K562 (cell line): Measurements from ENCODE around the gene SHANK1. TPM values are rescaled to one million over a fixed set of nuclear protein-coding genes. Genes with fewer than 3 reads are reported as not detected.

Source experiments
- ATAC-seq: fragments of 200-7000 bp; cut with Tn5 transposase; 3 replicates; pipeline ENCODE4 v1.9.1; 2020; ENCODE audit warnings: moderate library complexity
- BruUV-seq: library from RNA; stranded (reverse); fragments of 400-500 nt; replicated peaks from 2 replicates; lab custom pipeline; 2021; lab: Mats Ljungman, UMichigan
- CTCF ChIA-PET: fragments of 300-600 bp; formaldehyde crosslinking; extraction: SDS; loops from one replicate; lab custom pipeline; 2021; ENCODE audit warnings: low intra/inter-chr PET ratio; lab: Yijun Ruan, JAX
- POLR2A ChIA-PET: fragments of 300-600, 350-650 bp; sonication (Branson Sonifier 250); formaldehyde crosslinking; extraction: SDS; loops from one replicate; lab custom pipeline; 2021; ENCODE audit warnings: antibody characterized with exemption, inconsistent platforms; lab: Yijun Ruan, JAX
- DNase-seq, 4 experiments: peaks; one replicate each; pipeline versions ENCODE4 v3.0.0 to v3.0.0-alpha.2; 2011 to 2018; ENCODE audit warnings: low spot score in 3 of 4, mixed read lengths in 3 of 4; ENCODE audit errors: extremely low read depth in 1 of 4
- FAIRE-seq: peaks from 2 replicates; lab custom pipeline; 2011; peaks lifted over from hg19 to GRCh38; lab: Jason Lieb, UNC
- H2AFZ ChIP-seq: 2 replicates; pipeline ENCODE4 v1.6.0; 2011; ENCODE audit warnings: low read depth, low read length, control low read depth, inconsistent platforms
- H3K27ac ChIP-seq: fragments of 200-600 bp; 3 replicates; pipeline ENCODE4 v1.8.0; 2011; ENCODE audit warnings: low read depth, mild to moderate bottlenecking, control low read depth, inconsistent platforms, low read length, moderate library complexity, mixed read lengths; ENCODE audit errors: extremely low read depth
- H3K27me3 ChIP-seq, 2 experiments: fragments of 300-600 bp in 1 of 2; 2 replicates in 1 of 2; 3 replicates in 1 of 2; pipeline versions ENCODE4 v1.6.0 to v1.8.0; 2011; ENCODE audit warnings: inconsistent platforms in 2 of 2, low read length in 2 of 2, mild to moderate bottlenecking in 1 of 2, mixed read lengths in 1 of 2, moderate library complexity in 1 of 2; ENCODE audit not compliant: control insufficient read depth in 2 of 2, insufficient read depth in 2 of 2
- H3K36me3 ChIP-seq: fragments of 300-600 bp; 3 replicates; pipeline ENCODE4 v1.8.0; 2011; ENCODE audit warnings: mild to moderate bottlenecking, low read length, inconsistent platforms; ENCODE audit not compliant: control insufficient read depth, insufficient read depth
- H3K4me1 ChIP-seq, 2 experiments: fragments of 200-600 bp in 1 of 2; replicated peaks in 1 of 2; 2 replicates in 1 of 2; 3 replicates in 1 of 2; pipeline versions ENCODE4 v1.5.1 to v1.8.0; 2011; ENCODE audit warnings: inconsistent platforms in 2 of 2, low read length in 2 of 2, mild to moderate bottlenecking in 1 of 2, mixed read lengths in 1 of 2, moderate library complexity in 1 of 2; ENCODE audit not compliant: control insufficient read depth in 2 of 2, insufficient read depth in 2 of 2
- H3K4me2 ChIP-seq: 2 replicates; pipeline ENCODE4 v1.6.1; 2011; ENCODE audit warnings: low read length, control low read depth, inconsistent platforms, mixed read lengths; ENCODE audit not compliant: insufficient read depth
- H3K4me3 ChIP-seq: fragments of 200-600 bp; sonication (generic), shearing (Covaris generic); 2 replicates; pipeline ENCODE4 v1.5.1; 2016; ENCODE audit warnings: control low read depth, inconsistent platforms
- H3K79me2 ChIP-seq: fragments of 200-600 bp; 3 replicates; pipeline ENCODE4 v1.8.0; 2011; ENCODE audit warnings: low read length, inconsistent platforms; ENCODE audit not compliant: control insufficient read depth, insufficient read depth
- H3K9ac ChIP-seq, 2 experiments: 2 replicates each; pipeline versions ENCODE4 v1.6.0 to v1.6.1; 2011; ENCODE audit warnings: low read depth in 2 of 2, low read length in 2 of 2, control low read depth in 1 of 2, inconsistent platforms in 1 of 2, mild to moderate bottlenecking in 1 of 2, mixed read lengths in 1 of 2; ENCODE audit not compliant: insufficient read depth in 1 of 2
- H3K9me1 ChIP-seq: one replicate; pipeline ENCODE4 v1.6.0; 2011; ENCODE audit warnings: inconsistent platforms, mild to moderate bottlenecking, low read length, moderate library complexity; ENCODE audit not compliant: control insufficient read depth, insufficient read depth
- H3K9me3 ChIP-seq: replicated peaks from 2 replicates; pipeline ENCODE4 v1.5.1; 2011; ENCODE audit warnings: low read depth, low read length, inconsistent platforms; ENCODE audit not compliant: control insufficient read depth, insufficient read depth
- H4K20me1 ChIP-seq: replicated peaks from 2 replicates; pipeline ENCODE4 v1.6.1; 2011; ENCODE audit warnings: low read length, inconsistent platforms, mixed read lengths; ENCODE audit not compliant: control insufficient read depth, insufficient read depth
- BCOR ChIP-seq: fragments of 450-650 bp; IDR thresholded peaks from 2 replicates; pipeline ENCODE4 v1.6.1; 2016
- ELF2 ChIP-seq: fragments of 250-450 bp; sonication (Bioruptor Pico); IDR thresholded peaks from 2 replicates; pipeline ENCODE4 v1.5.0; 2021; ENCODE audit warnings: mild to moderate bottlenecking
- NELFE ChIP-seq: IDR thresholded peaks from 2 replicates; pipeline ENCODE4 v1.6.1; 2011; ENCODE audit warnings: mild to moderate bottlenecking; ENCODE audit not compliant: insufficient read depth, insufficient read length
- RBM25 ChIP-seq: fragments of 200-400 bp; formaldehyde crosslinking; IDR thresholded peaks from 2 replicates; pipeline ENCODE4 v1.6.1; 2018; ENCODE audit warnings: low read length, low read depth, moderate library complexity; ENCODE audit not compliant: severe bottlenecking
- RCOR1 ChIP-seq, 2 experiments: IDR thresholded peaks; 2 replicates each; pipeline ENCODE4 v1.6.1; 2012; ENCODE audit warnings: low read depth in 2 of 2, low read length in 2 of 2, borderline replicate concordance in 1 of 2, improper control_type of control experiment in 1 of 2
- SMAD1 ChIP-seq: fragments of 150-350 bp; IDR thresholded peaks from 2 replicates; pipeline ENCODE4 v1.6.1; 2014; ENCODE audit warnings: low read length, low read depth; ENCODE audit not compliant: partially characterized antibody
- ZNF780A ChIP-seq: fragments of 250-450 bp; sonication (Bioruptor Pico); IDR thresholded peaks from 2 replicates; pipeline ENCODE4 v1.5.0; 2021; ENCODE audit warnings: mild to moderate bottlenecking
- WGBS: fragments of 100-300 bp; shearing (Covaris generic); methylation state at CpG from one replicate; pipeline ENCODE4 v1.1.6; 2016; ENCODE audit warnings: low coverage, mixed read lengths; ENCODE audit not compliant: insufficient coverage; ENCODE audit errors: missing lambda C conversion rate; 5-methylcytosine and 5-hydroxymethylcytosine counted together
- in situ Hi-C: fragments of 300-500 bp; cut with MboI; formaldehyde crosslinking; loops from 4 replicates; pipeline ENCODE4 v1.15.0; 2018; ENCODE audit warnings: inconsistent platforms, mixed read lengths
- intact Hi-C: fragments of 100-400 bp; cut with micrococcal nuclease; formaldehyde crosslinking; loops from 2 replicates; pipeline ENCODE4 v1.14.2; 2022
- polyA plus RNA-seq, 8 experiments: library from polyadenylated mRNA; depleted of rRNA in 4 of 8; stranded (reverse) in 5 of 8; unstranded in 3 of 8; fragments of >200 nt; fragmentation: Nextera tagmentation in 2 of 8; fragmentation: Illumina TruSeq in 1 of 8; extraction: Ambion mirVana in 2 of 8; extraction: Trizol in 1 of 8; gene quantifications; 2 replicates each; pipeline versions ENCODE4 v1.2.1 to v1.2.3, GENCODE V29; 2011 to 2014; ENCODE audit warnings: inconsistent platforms in 1 of 8, missing spikeins in 1 of 8
- total RNA-seq, 7 experiments: library from RNA; depleted of rRNA in 6 of 7; stranded (reverse); fragments of >200 nt in 6 of 7; fragmentation: Illumina TruSeq in 2 of 7; extraction: Trizol in 2 of 7; gene quantifications; 2 replicates each; pipeline versions ENCODE4 v1.2.1 to v1.2.3, GENCODE V29; 2011 to 2021; ENCODE audit warnings: low replicate concordance in 1 of 7
- TF ChIP-seq, protein P1 (sequence below), 2 experiments: fragments of 450-650 bp in 1 of 2; sonication (generic) in 1 of 2; formaldehyde crosslinking in 1 of 2; IDR thresholded peaks in 1 of 2; conservative IDR thresholded peaks in 1 of 2; 2 replicates each; pipeline versions ENCODE4 v1.6.1 to v1.8.1; 2016 to 2023; ENCODE audit warnings: mild to moderate bottlenecking in 2 of 2, moderate library complexity in 2 of 2, inconsistent platforms in 1 of 2, missing genetic modification reagents in 1 of 2
- TF ChIP-seq, protein P2 (sequence below): fragments of 450-650 bp; IDR thresholded peaks from 2 replicates; pipeline ENCODE4 v1.6.1; 2018; ENCODE audit not compliant: partially characterized antibody

The SHANK1 gene
- total and polyA plus RNA-seq, 9 of the 15 experiments (the other 6 are each of a cell fraction or from before 2014, with no cell fraction given): 0.33 to 1.3 (median 0.55) TPM; not detected in 2

DNA sequence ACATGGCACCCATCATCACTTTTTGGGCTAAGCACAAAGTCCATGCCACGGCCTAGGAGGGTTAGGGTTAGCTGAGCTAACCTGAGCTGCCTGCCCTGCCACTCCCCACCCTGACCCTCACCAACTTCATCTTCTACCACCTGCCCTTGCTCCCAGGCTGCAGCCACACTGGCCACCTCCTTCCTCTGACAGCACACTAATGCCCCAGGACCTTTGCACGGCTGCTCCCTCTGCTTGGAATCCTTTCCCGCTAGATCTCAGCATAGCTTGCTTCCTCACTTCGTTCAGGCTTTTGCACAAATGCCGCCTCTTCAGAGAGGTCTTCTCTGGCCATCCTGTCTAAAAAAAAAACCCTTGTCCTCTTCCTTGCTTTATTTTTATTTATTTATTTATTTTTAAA is 13.2 kb downstream of the SHANK1 start:
- Histone ChIP-seq H3K36me3 (no peaks in the 10 kb centered on the region), H3K9ac (no peak overlapping the region), H3K4me3 (no peak overlapping the region), H3K9me3 (no peaks in the 10 kb centered on the region), H2AFZ (no peak overlapping the region), H3K4me1 (peaks cover 0 to 19% of the 10 kb centered on the region in 2 experiments; a peak in 2 of 5 replicates), H4K20me1 (no peaks in the 10 kb centered on the region; the same call in 1 of the 2 replicates), H3K27me3 (peaks cover 16 to 32% of the 10 kb centered on the region in 2 experiments; a peak in 4 of 5 replicates), H3K27ac (no peak overlapping the region), H3K4me2 (no peak overlapping the region), H3K9me1 (no peaks in the 10 kb centered on the region), H3K79me2 (no peaks in the 10 kb centered on the region)
- intact Hi-C loops (loop anchor here (5.0 to 10.0 kb wide), 3 partner anchors 99 to 386 kb away; no protein-coding TSS in a partner anchor), in situ Hi-C loops (loop anchor here (5.0 to 10.0 kb wide), 3 partner anchors 81 to 388 kb away; no protein-coding TSS in a partner anchor)
- ChIA-PET POLR2A (interaction anchor here (0.9 kb wide), 1 partner anchor 15 kb away, joined by 5 read pairs; no protein-coding TSS in a partner anchor), CTCF (interaction anchor here (6.0 kb wide), 1 partner anchor 77 kb away, joined by 61 read pairs; no protein-coding TSS in a partner anchor)
- FAIRE-seq (no peak), DNase-seq (no peak), ATAC-seq (no peak)
- BruUV-seq: no TSS peak
- WGBS: 16% methylated on average over 5 of the region's 5 CpGs
- TF ChIP-seq NELFE (no peak), RBM25 (peak; percentile 48), ELF2 (CRISPR knock-in tag) (no peak), ZNF780A (CRISPR knock-in tag) (no peak), RCOR1 (IDR thresholded peaks at IDR 0.05; ENCODE audit: borderline replicate concordance in 1 of 2, low read depth in 2 of 2, low read length in 2 of 2) (0 out of 4 replicates have a peak, but pooled peaks of 1 of the 2 experiments have one; percentile 21), SMAD1 (no peak), BCOR (peak; percentile 75)
- TF ChIP-seq, protein P1, sequence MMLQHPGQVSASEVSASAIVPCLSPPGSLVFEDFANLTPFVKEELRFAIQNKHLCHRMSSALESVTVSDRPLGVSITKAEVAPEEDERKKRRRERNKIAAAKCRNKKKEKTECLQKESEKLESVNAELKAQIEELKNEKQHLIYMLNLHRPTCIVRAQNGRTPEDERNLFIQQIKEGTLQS (IDR thresholded peaks at IDR 0.05): no peak
- TF ChIP-seq, protein P1 (CRISPR knock-in tag; conservative IDR thresholded peaks at IDR 0.05): no peak
- TF ChIP-seq, protein P2, sequence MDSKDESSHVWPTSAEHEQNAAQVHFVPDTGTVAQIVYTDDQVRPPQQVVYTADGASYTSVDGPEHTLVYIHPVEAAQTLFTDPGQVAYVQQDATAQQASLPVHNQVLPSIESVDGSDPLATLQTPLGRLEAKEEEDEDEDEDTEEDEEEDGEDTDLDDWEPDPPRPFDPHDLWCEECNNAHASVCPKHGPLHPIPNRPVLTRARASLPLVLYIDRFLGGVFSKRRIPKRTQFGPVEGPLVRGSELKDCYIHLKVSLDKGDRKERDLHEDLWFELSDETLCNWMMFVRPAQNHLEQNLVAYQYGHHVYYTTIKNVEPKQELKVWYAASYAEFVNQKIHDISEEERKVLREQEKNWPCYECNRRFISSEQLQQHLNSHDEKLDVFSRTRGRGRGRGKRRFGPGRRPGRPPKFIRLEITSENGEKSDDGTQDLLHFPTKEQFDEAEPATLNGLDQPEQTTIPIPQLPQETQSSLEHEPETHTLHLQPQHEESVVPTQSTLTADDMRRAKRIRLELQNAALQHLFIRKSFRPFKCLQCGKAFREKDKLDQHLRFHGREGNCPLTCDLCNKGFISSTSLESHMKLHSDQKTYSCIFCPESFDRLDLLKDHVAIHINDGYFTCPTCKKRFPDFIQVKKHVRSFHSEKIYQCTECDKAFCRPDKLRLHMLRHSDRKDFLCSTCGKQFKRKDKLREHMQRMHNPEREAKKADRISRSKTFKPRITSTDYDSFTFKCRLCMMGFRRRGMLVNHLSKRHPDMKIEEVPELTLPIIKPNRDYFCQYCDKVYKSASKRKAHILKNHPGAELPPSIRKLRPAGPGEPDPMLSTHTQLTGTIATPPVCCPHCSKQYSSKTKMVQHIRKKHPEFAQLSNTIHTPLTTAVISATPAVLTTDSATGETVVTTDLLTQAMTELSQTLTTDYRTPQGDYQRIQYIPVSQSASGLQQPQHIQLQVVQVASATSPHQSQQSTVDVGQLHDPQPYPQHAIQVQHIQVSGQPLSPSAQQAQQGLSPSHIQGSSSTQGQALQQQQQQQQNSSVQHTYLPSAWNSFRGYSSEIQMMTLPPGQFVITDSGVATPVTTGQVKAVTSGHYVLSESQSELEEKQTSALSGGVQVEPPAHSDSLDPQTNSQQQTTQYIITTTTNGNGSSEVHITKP: no peak
